PC-9 (cell line): Measurements from ENCODE around the gene TCEA2.

Experiments
- EZH2 ChIP-seq: fragments of 200-600 bp; sonication (generic); IDR thresholded peaks from 2 replicates; pipeline ENCODE4 v1.8.0; 2017; ENCODE audit warnings: antibody characterized with exemption, low read depth
- TF ChIP-seq, protein P1 (sequence below): fragments of 200-600 bp; sonication (generic); conservative IDR thresholded peaks from 2 replicates; pipeline ENCODE4 v1.6.1; 2017; ENCODE audit warnings: mixed run types, antibody characterized with exemption, mild to moderate bottlenecking, moderate library complexity

GRCh38 chr20:64033981-64034493 is 29.0 kb upstream of the TCEA2 start:
- no peak for TF ChIP-seq EZH2
- TF ChIP-seq, protein P1, sequence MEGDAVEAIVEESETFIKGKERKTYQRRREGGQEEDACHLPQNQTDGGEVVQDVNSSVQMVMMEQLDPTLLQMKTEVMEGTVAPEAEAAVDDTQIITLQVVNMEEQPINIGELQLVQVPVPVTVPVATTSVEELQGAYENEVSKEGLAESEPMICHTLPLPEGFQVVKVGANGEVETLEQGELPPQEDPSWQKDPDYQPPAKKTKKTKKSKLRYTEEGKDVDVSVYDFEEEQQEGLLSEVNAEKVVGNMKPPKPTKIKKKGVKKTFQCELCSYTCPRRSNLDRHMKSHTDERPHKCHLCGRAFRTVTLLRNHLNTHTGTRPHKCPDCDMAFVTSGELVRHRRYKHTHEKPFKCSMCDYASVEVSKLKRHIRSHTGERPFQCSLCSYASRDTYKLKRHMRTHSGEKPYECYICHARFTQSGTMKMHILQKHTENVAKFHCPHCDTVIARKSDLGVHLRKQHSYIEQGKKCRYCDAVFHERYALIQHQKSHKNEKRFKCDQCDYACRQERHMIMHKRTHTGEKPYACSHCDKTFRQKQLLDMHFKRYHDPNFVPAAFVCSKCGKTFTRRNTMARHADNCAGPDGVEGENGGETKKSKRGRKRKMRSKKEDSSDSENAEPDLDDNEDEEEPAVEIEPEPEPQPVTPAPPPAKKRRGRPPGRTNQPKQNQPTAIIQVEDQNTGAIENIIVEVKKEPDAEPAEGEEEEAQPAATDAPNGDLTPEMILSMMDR, result no peak
